SK-N-SH treated with all-trans-retinoic acid at 6 μM for 48 hours (cell line): Measurements from ENCODE around the gene PTRH2.

Experiments
- CSDC2 ChIP-seq: fragments of 250-450 bp; sonication (Bioruptor Pico); IDR thresholded peaks from 2 replicates; pipeline ENCODE4 v1.5.0; 2020; ENCODE audit warnings: mild to moderate bottlenecking, moderate library complexity
- ESRRG ChIP-seq: fragments of 250-450 bp; sonication (Bioruptor Pico); IDR thresholded peaks from 2 replicates; pipeline ENCODE4 v1.6.1; 2021; ENCODE audit warnings: mild to moderate bottlenecking
- ISL1 ChIP-seq: fragments of 250-450 bp; sonication (Bioruptor Pico); IDR thresholded peaks from 2 replicates; pipeline ENCODE4 v2.1.2; 2022; ENCODE audit warnings: mild to moderate bottlenecking, moderate library complexity
- OSR1 ChIP-seq: fragments of 250-450 bp; sonication (Bioruptor Pico); IDR thresholded peaks from 2 replicates; pipeline ENCODE4 v1.8.0; 2022; ENCODE audit warnings: moderate library complexity, mild to moderate bottlenecking, inconsistent platforms
- RARB ChIP-seq: fragments of 250-450 bp; sonication (Bioruptor Pico); IDR thresholded peaks from 2 replicates; pipeline ENCODE4 v1.8.0; 2021; ENCODE audit warnings: mild to moderate bottlenecking, moderate library complexity
- SNAI2 ChIP-seq: fragments of 250-450 bp; sonication (Bioruptor Pico); IDR thresholded peaks from 2 replicates; pipeline ENCODE4 v1.5.0; 2020; ENCODE audit warnings: mild to moderate bottlenecking, moderate library complexity
- TCF4 ChIP-seq: fragments of 250-450 bp; sonication (Bioruptor Pico); IDR thresholded peaks from 2 replicates; pipeline ENCODE4 v1.8.0; 2021; ENCODE audit warnings: mild to moderate bottlenecking, moderate library complexity, borderline replicate concordance
- ZC3H10 ChIP-seq: fragments of 250-450 bp; sonication (Bioruptor Pico); IDR thresholded peaks from 2 replicates; pipeline ENCODE4 v1.5.1; 2021; ENCODE audit warnings: mild to moderate bottlenecking, moderate library complexity
- ZNF8 ChIP-seq: fragments of 450-650 bp; formaldehyde crosslinking; IDR thresholded peaks from 2 replicates; pipeline ENCODE4 v1.5.0; 2020; ENCODE audit warnings: mild to moderate bottlenecking, moderate library complexity
- TF ChIP-seq, protein P1 (sequence below): fragments of 250-450 bp; sonication (Bioruptor Pico); IDR thresholded peaks from 2 replicates; pipeline ENCODE4 v1.8.0; 2020; ENCODE audit warnings: mild to moderate bottlenecking, moderate library complexity, borderline replicate concordance
- TF ChIP-seq, protein P2 (sequence below): fragments of 250-450 bp; sonication (Bioruptor Pico); IDR thresholded peaks from 2 replicates; pipeline ENCODE4 v1.5.0; 2020; ENCODE audit warnings: mild to moderate bottlenecking, moderate library complexity
- TF ChIP-seq, protein P3 (sequence below): fragments of 250-450 bp; sonication (Bioruptor Pico); IDR thresholded peaks from 2 replicates; pipeline ENCODE4 v1.8.0; 2021; ENCODE audit warnings: low read depth, mild to moderate bottlenecking, moderate library complexity, borderline replicate concordance

DNA sequence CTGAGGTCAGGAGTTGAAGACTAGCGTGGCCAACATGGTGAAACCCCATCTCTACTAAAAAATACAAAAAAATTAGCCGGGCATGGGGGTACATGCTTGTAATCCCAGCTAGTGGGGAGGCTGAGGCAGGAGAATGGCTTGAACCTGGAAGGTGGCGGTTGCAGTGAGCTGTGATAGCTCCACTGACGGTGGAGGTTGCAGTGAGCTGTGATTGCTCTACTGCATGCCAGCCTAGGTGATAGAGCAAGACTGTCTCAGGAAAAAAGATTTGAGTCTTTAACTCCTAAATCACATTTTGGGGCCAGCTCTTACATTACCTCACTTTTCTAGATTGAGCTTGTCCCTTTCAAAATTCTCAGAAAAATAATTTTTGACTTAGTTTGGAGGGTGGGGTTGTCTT is 15.4 kb upstream of the PTRH2 start:
- TF ChIP-seq CSDC2 (no peak), ESRRG (CRISPR knock-in tag) (no peak), ISL1 (CRISPR knock-in tag) (no peak), SNAI2 (CRISPR knock-in tag) (no peak), ZNF8 (no peak), TCF4 (CRISPR knock-in tag) (no peak), RARB (CRISPR knock-in tag) (no peak), ZC3H10 (CRISPR knock-in tag) (no peak), OSR1 (CRISPR knock-in tag) (no peak)
- TF ChIP-seq, protein P1, sequence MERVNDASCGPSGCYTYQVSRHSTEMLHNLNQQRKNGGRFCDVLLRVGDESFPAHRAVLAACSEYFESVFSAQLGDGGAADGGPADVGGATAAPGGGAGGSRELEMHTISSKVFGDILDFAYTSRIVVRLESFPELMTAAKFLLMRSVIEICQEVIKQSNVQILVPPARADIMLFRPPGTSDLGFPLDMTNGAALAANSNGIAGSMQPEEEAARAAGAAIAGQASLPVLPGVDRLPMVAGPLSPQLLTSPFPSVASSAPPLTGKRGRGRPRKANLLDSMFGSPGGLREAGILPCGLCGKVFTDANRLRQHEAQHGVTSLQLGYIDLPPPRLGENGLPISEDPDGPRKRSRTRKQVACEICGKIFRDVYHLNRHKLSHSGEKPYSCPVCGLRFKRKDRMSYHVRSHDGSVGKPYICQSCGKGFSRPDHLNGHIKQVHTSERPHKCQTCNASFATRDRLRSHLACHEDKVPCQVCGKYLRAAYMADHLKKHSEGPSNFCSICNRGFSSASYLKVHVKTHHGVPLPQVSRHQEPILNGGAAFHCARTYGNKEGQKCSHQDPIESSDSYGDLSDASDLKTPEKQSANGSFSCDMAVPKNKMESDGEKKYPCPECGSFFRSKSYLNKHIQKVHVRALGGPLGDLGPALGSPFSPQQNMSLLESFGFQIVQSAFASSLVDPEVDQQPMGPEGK: no peak
- TF ChIP-seq, protein P2, sequence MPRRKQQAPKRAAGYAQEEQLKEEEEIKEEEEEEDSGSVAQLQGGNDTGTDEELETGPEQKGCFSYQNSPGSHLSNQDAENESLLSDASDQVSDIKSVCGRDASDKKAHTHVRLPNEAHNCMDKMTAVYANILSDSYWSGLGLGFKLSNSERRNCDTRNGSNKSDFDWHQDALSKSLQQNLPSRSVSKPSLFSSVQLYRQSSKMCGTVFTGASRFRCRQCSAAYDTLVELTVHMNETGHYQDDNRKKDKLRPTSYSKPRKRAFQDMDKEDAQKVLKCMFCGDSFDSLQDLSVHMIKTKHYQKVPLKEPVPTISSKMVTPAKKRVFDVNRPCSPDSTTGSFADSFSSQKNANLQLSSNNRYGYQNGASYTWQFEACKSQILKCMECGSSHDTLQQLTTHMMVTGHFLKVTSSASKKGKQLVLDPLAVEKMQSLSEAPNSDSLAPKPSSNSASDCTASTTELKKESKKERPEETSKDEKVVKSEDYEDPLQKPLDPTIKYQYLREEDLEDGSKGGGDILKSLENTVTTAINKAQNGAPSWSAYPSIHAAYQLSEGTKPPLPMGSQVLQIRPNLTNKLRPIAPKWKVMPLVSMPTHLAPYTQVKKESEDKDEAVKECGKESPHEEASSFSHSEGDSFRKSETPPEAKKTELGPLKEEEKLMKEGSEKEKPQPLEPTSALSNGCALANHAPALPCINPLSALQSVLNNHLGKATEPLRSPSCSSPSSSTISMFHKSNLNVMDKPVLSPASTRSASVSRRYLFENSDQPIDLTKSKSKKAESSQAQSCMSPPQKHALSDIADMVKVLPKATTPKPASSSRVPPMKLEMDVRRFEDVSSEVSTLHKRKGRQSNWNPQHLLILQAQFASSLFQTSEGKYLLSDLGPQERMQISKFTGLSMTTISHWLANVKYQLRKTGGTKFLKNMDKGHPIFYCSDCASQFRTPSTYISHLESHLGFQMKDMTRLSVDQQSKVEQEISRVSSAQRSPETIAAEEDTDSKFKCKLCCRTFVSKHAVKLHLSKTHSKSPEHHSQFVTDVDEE (CRISPR knock-in tag): no peak
- TF ChIP-seq, protein P3, sequence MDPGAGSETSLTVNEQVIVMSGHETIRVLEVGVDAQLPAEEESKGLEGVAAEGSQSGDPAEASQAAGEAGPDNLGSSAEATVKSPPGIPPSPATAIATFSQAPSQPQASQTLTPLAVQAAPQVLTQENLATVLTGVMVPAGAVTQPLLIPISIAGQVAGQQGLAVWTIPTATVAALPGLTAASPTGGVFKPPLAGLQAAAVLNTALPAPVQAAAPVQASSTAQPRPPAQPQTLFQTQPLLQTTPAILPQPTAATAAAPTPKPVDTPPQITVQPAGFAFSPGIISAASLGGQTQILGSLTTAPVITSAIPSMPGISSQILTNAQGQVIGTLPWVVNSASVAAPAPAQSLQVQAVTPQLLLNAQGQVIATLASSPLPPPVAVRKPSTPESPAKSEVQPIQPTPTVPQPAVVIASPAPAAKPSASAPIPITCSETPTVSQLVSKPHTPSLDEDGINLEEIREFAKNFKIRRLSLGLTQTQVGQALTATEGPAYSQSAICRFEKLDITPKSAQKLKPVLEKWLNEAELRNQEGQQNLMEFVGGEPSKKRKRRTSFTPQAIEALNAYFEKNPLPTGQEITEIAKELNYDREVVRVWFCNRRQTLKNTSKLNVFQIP: no peak
